Kidney (tissue), 14 donors: ENCODE measurements around the gene MKNK1. TPM values are rescaled to one million over a fixed set of nuclear protein-coding genes. Genes with fewer than 3 reads are reported as not detected.

Source experiments
- DNase-seq, 5 donors: peaks; one replicate each; pipeline ENCODE4 v3.0.0-alpha.2; 2013 to 2020
- FAIRE-seq: peaks from 2 replicates; lab custom pipeline; 2012; peaks lifted over from hg19 to GRCh38; lab: Jason Lieb, UNC
- H3K27ac ChIP-seq, 2 donors: one replicate each; pipeline ENCODE4 v1.7.0; 2013; ENCODE audit warnings: low read depth in 2 of 2, low read length in 2 of 2, inconsistent platforms in 1 of 2
- H3K27me3 ChIP-seq: one replicate; pipeline ENCODE4 v1.7.1; 2013; ENCODE audit warnings: low read length, inconsistent platforms; ENCODE audit not compliant: control insufficient read depth, insufficient read depth
- H3K36me3 ChIP-seq, 3 donors: one replicate each; pipeline versions ENCODE4 v1.7.0 to v1.7.1; 2013; ENCODE audit warnings: low read length in 3 of 3, control low read depth in 1 of 3, inconsistent platforms in 1 of 3; ENCODE audit not compliant: insufficient read depth in 3 of 3, control insufficient read depth in 2 of 3
- H3K4me1 ChIP-seq, 3 donors: one replicate each; pipeline versions ENCODE4 v1.7.0 to v1.7.1; 2013; ENCODE audit warnings: low read length in 3 of 3, inconsistent platforms in 1 of 3, low read depth in 1 of 3; ENCODE audit not compliant: control insufficient read depth in 2 of 3, insufficient read depth in 2 of 3
- H3K4me3 ChIP-seq, 3 donors: one replicate each; pipeline versions ENCODE4 v1.7.0 to v1.8.1; 2013; ENCODE audit warnings: low read length in 3 of 3, control low read depth in 1 of 3, inconsistent platforms in 1 of 3
- H3K9ac ChIP-seq, 3 donors: one replicate each; pipeline versions ENCODE4 v1.7.0 to v1.7.1; 2013; ENCODE audit warnings: low read length in 3 of 3, control low read depth in 1 of 3, inconsistent platforms in 1 of 3
- H3K9me3 ChIP-seq, 3 donors: one replicate each; pipeline versions ENCODE4 v1.7.0 to v1.7.1; 2013; ENCODE audit warnings: low read length in 3 of 3, control low read depth in 1 of 3, inconsistent platforms in 1 of 3; ENCODE audit not compliant: control insufficient read depth in 2 of 3, insufficient read depth in 1 of 3
- CTCF ChIP-seq: IDR thresholded peaks from 3 replicates; pipeline ENCODE4 v1.5.1; 2012; ENCODE audit warnings: mild to moderate bottlenecking, moderate library complexity, borderline replicate concordance; ENCODE audit not compliant: insufficient read depth; ENCODE audit errors: extremely low read depth
- intact Hi-C: fragments of 100-400 bp; cut with DNase I; formaldehyde crosslinking; loops from one replicate; pipeline ENCODE4 v1.11.1; 2022
- polyA plus RNA-seq: library from polyadenylated mRNA; stranded (reverse); fragments of 350-450 nt; fragmentation: Illumina TruSeq; extraction: RNeasy Lipid Tissue Mini Kit (QIAGEN cat#74804); gene quantifications from one replicate; pipeline ENCODE4 v1.2.3, GENCODE V29; 2014; ENCODE audit warnings: low read depth, low replicate concordance; ENCODE audit not compliant: insufficient read depth
- total RNA-seq: library from RNA; stranded (reverse); fragmentation: NEBNext Ultra II Directional; extraction: Animal tissue kit (Norgen Biotek cat#: 25700); gene quantifications from one replicate; pipeline ENCODE4 v1.2.1, GENCODE V29; 2021
- donor health status: control.
- donor health status: control.
- donor health status: control.
- donor health status: control.
- donor health status: control.
- donor health status: DM: yes; HTN: yes; CAD: no.
- donor health status: Normal renal cell carcinoma (clear cell type).

The MKNK1 gene
- total and polyA plus RNA-seq, 2 donors from 2014 or later: 17.5 to 49.7 TPM

GRCh38 chr1:46582972-46583371 is 21.1 kb downstream of the MKNK1 start:
- FAIRE-seq (no peak), DNase-seq (no peak)
- no peaks in the 10 kb centered on the region for H3K27me3 ChIP-seq
- H3K4me1 ChIP-seq: no peaks in the 10 kb centered on the region
- H3K9me3 ChIP-seq: no peaks in the 10 kb centered on the region
- H3K27ac ChIP-seq: no peak overlapping the region
- H3K4me3 ChIP-seq: no peak overlapping the region
- H3K36me3 ChIP-seq: peaks cover 0 to 36% (median 23%) of the 10 kb centered on the region in 3 donors
- intact Hi-C loops: no loop called here
- no peak for TF ChIP-seq CTCF
- no peak overlapping the region for H3K9ac ChIP-seq

GRCh38 chr1:46581681-46582455 is 22.2 kb downstream of the MKNK1 start:
- no peak for FAIRE-seq
- Histone ChIP-seq H3K9me3 (no peaks in the 10 kb centered on the region), H3K27ac (no peak overlapping the region), H3K4me3 (no peak overlapping the region), H3K4me1 (no peaks in the 10 kb centered on the region), H3K9ac (no peak overlapping the region), H3K27me3 (no peaks in the 10 kb centered on the region), H3K36me3 (peaks cover 0 to 37% (median 27%) of the 10 kb centered on the region in 3 donors)
- intact Hi-C loops: no loop called here
- no peak for TF ChIP-seq CTCF
- no peak for DNase-seq

- peaks cover 0 to 36% (median 26%) of the 10 kb centered on the region in 3 donors for H3K36me3 ChIP-seq
Measured at GRCh38 chr1:46580140-46580903, 23.7 kb downstream of the MKNK1 start.

More at GRCh38 chr1:46580140-46580903, 23.7 kb downstream of the MKNK1 start:
- H3K4me3 ChIP-seq: no peak overlapping the region
- no peak for FAIRE-seq
- no peaks in the 10 kb centered on the region for H3K9me3 ChIP-seq
- no peaks in the 10 kb centered on the region for H3K4me1 ChIP-seq
- intact Hi-C loops: no loop called here
- H3K9ac ChIP-seq: no peak overlapping the region
- no peak overlapping the region for H3K27ac ChIP-seq
- no peaks in the 10 kb centered on the region for H3K27me3 ChIP-seq
- no peak for TF ChIP-seq CTCF
- no peak for DNase-seq
